ENCODE measurements around the gene TRIM33. TPM values are rescaled to one million over a fixed set of nuclear protein-coding genes. Genes with fewer than 3 reads are reported as not detected.

Gene TRIM33
- total and polyA plus RNA-seq, 2 donors (not counting 1 experiment from before 2014, with no cell fraction given) = 17.8 to 21.5 TPM

DNA sequence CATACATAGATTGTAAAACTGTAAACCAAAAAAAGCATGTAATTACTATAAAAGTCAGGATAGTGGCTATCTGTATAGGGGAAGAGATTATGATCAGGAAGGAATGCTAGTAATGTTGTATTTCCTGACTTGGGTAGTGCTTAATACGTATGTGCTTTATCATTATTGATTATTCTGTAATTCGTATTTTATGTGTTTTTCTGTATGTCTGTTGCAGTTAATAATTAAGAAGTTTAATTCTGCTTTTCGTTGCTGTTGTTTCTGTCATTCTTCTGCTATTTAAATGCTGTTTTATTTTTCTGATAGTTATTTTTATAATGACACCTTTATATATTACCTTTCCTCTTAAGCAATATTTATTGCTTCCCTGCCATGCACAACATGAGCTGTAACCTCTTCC lies 29.3 kb upstream of the TRIM33 start:
- Histone ChIP-seq H3K4me2 (ENCODE audit: extremely low read depth, insufficient read depth, low read length) (no peak overlapping the region), H3K4me1 (ENCODE audit: control insufficient read depth, extremely low read depth, insufficient read depth, low read length) (no peaks in the 10 kb centered on the region), H3K36me3 (ENCODE audit: control insufficient read depth, insufficient read depth, low read length) (no peaks in the 10 kb centered on the region), H3K9ac (ENCODE audit: insufficient read depth, low read length) (no peak overlapping the region), H3K27ac (ENCODE audit: insufficient read depth, low read length) (no peak overlapping the region), H4K20me1 (ENCODE audit: control insufficient read depth, extremely low read depth, insufficient read depth, low read length) (no peaks in the 10 kb centered on the region), H3K27me3 (ENCODE audit: control insufficient read depth, insufficient read depth, low read length) (no peaks in the 10 kb centered on the region), H3K4me3 (replicated peaks in 1 of 4; ENCODE audit: control extremely low read depth in 1 of 4, insufficient read depth in 1 of 4, low read depth in 3 of 4, low read length in 4 of 4) (no peak overlapping the region), H3K9me3 (ENCODE audit: control insufficient read depth, insufficient read depth, low read depth, low read length) (no peaks in the 10 kb centered on the region), H3K79me2 (ENCODE audit: control insufficient read depth, insufficient read depth, low read length) (no peaks in the 10 kb centered on the region), H2AFZ (ENCODE audit: low read length) (no peak overlapping the region)
- no peak for DNase-seq (ENCODE audit: low read depth in 2 of 2)
- no peak for TF ChIP-seq EZH2 (IDR thresholded peaks at IDR 0.05; ENCODE audit: low read length, missing control alignments)
- TF ChIP-seq, protein P1, sequence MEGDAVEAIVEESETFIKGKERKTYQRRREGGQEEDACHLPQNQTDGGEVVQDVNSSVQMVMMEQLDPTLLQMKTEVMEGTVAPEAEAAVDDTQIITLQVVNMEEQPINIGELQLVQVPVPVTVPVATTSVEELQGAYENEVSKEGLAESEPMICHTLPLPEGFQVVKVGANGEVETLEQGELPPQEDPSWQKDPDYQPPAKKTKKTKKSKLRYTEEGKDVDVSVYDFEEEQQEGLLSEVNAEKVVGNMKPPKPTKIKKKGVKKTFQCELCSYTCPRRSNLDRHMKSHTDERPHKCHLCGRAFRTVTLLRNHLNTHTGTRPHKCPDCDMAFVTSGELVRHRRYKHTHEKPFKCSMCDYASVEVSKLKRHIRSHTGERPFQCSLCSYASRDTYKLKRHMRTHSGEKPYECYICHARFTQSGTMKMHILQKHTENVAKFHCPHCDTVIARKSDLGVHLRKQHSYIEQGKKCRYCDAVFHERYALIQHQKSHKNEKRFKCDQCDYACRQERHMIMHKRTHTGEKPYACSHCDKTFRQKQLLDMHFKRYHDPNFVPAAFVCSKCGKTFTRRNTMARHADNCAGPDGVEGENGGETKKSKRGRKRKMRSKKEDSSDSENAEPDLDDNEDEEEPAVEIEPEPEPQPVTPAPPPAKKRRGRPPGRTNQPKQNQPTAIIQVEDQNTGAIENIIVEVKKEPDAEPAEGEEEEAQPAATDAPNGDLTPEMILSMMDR (conservative IDR thresholded peaks at IDR 0.05 in 1 of 2, IDR thresholded peaks at IDR 0.05 in 1 of 2; ENCODE audit: low read depth in 1 of 2, low read length in 2 of 2) = no peak

DNA sequence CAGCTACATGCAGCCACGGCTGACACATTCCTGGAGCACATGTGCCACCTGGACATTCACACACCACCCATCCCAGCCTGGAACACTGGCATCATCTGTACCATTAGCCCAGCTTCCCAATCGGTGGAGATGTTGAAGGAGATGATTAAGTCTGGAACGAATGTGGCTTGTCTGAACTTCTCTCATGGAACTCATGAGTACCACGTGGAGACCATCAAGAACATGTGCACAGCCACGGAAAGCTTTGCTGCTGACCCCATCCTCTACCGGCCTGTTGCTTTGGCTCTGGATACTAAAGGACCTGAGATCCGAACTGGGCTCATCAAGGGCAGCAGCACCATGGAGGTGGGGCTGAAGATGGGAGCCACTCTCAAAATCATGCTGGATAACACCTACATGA lies 25.0 kb upstream of the TRIM33 start:
- Histone ChIP-seq H3K9ac (ENCODE audit: insufficient read depth, low read length) (no peak overlapping the region), H3K27me3 (ENCODE audit: control insufficient read depth, insufficient read depth, low read length) (no peaks in the 10 kb centered on the region), H3K79me2 (ENCODE audit: control insufficient read depth, insufficient read depth, low read length) (no peaks in the 10 kb centered on the region), H3K9me3 (ENCODE audit: control insufficient read depth, insufficient read depth, low read depth, low read length) (no peaks in the 10 kb centered on the region), H3K4me2 (ENCODE audit: extremely low read depth, insufficient read depth, low read length) (no peak overlapping the region), H4K20me1 (ENCODE audit: control insufficient read depth, extremely low read depth, insufficient read depth, low read length) (no peaks in the 10 kb centered on the region), H3K27ac (ENCODE audit: insufficient read depth, low read length) (no peak overlapping the region), H2AFZ (ENCODE audit: low read length) (no peak overlapping the region), H3K4me1 (ENCODE audit: control insufficient read depth, extremely low read depth, insufficient read depth, low read length) (no peaks in the 10 kb centered on the region), H3K4me3 (replicated peaks in 1 of 4; ENCODE audit: control extremely low read depth in 1 of 4, insufficient read depth in 1 of 4, low read depth in 3 of 4, low read length in 4 of 4) (no peak overlapping the region), H3K36me3 (ENCODE audit: control insufficient read depth, insufficient read depth, low read length) (no peaks in the 10 kb centered on the region)
- DNase-seq (ENCODE audit: low read depth in 2 of 2) = no peak
- TF ChIP-seq EZH2 (IDR thresholded peaks at IDR 0.05; ENCODE audit: low read length, missing control alignments) = no peak
- TF ChIP-seq, protein P1 (conservative IDR thresholded peaks at IDR 0.05 in 1 of 2, IDR thresholded peaks at IDR 0.05 in 1 of 2; ENCODE audit: low read depth in 1 of 2, low read length in 2 of 2) = no peak

DNA sequence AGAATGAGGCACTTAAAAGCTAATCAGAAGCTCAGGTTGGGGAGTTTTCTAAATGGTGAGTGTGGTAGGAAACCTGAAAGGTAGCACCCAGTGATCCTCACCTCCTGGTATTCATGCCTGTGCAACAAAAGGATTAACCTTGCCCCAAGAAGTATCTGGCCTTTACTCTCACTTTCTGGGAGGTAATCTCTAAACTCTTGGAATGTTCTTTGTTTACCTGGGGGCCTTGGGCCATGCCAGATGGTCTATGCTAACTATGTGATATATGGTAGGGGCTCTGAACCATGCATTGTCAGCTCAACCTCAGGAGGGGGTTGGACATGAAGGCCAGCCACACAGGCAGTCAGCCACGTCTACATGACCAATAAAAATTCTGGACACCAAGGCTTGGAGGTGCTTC lies 24.4 kb upstream of the TRIM33 start:
- H4K20me1 ChIP-seq (ENCODE audit: control insufficient read depth, extremely low read depth, insufficient read depth, low read length) = no peaks in the 10 kb centered on the region
- DNase-seq (ENCODE audit: low read depth in 2 of 2) = no peak
- no peaks in the 10 kb centered on the region for H3K79me2 ChIP-seq (ENCODE audit: control insufficient read depth, insufficient read depth, low read length)
- H3K9me3 ChIP-seq (ENCODE audit: control insufficient read depth, insufficient read depth, low read depth, low read length) = no peaks in the 10 kb centered on the region
- H3K4me2 ChIP-seq (ENCODE audit: extremely low read depth, insufficient read depth, low read length) = no peak overlapping the region
- H2AFZ ChIP-seq (ENCODE audit: low read length) = no peak overlapping the region
- H3K4me3 ChIP-seq (replicated peaks in 1 of 4; ENCODE audit: control extremely low read depth in 1 of 4, insufficient read depth in 1 of 4, low read depth in 3 of 4, low read length in 4 of 4) = no peak overlapping the region
- no peaks in the 10 kb centered on the region for H3K4me1 ChIP-seq (ENCODE audit: control insufficient read depth, extremely low read depth, insufficient read depth, low read length)
- H3K9ac ChIP-seq (ENCODE audit: insufficient read depth, low read length) = no peak overlapping the region
- no peaks in the 10 kb centered on the region for H3K36me3 ChIP-seq (ENCODE audit: control insufficient read depth, insufficient read depth, low read length)
- H3K27ac ChIP-seq (ENCODE audit: insufficient read depth, low read length) = no peak overlapping the region
- no peaks in the 10 kb centered on the region for H3K27me3 ChIP-seq (ENCODE audit: control insufficient read depth, insufficient read depth, low read length)
- no peak for TF ChIP-seq EZH2 (IDR thresholded peaks at IDR 0.05; ENCODE audit: low read length, missing control alignments)
- TF ChIP-seq, protein P1 (conservative IDR thresholded peaks at IDR 0.05 in 1 of 2, IDR thresholded peaks at IDR 0.05 in 1 of 2; ENCODE audit: low read depth in 1 of 2, low read length in 2 of 2) = no peak

All from fibroblast of lung (primary cell).